ENCODE measurements around the gene WDR41. TPM values are rescaled to one million over a fixed set of nuclear protein-coding genes. Genes with fewer than 3 reads are reported as not detected.

The WDR41 gene
- total RNA-seq, 1 experiment from 2014 or later = 43.6 TPM

DNA sequence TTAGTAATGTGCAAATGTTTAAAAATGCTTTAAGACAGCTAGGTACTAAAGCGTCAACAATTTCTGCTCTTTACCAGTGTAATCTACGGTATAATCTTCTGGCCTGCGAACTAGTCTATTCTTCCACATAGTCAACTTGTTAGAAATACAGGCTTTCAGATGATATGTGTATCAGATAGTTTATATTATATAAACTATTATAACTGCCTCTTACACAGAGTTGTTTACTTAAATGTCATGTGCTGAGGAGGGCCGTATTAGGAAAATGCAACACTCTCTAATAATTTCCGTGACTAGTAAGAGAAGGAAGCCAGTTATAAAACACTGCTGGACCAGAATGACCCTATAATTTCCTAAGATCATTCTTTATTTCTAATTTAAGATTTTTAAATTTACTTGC, 63.6 kb downstream of the WDR41 start:
- Histone ChIP-seq H2BK5ac (ENCODE audit: insufficient read length, low read length) (no peak overlapping the region), H4K20me1 (ENCODE audit: control insufficient read depth, insufficient read depth, insufficient read length) (no peaks in the 10 kb centered on the region), H3K4ac (ENCODE audit: low read depth, low read length) (no peak overlapping the region), H2BK20ac (ENCODE audit: low read depth, low read length, poor library complexity, severe bottlenecking) (no peak overlapping the region), H4K8ac (replicated peaks; ENCODE audit: insufficient read length, low read depth, low read length) (no peak overlapping the region), H2AK5ac (ENCODE audit: insufficient read length, low read length) (no peak overlapping the region), H3K27me3 (ENCODE audit: insufficient read depth, low read length) (no peaks in the 10 kb centered on the region), H3K4me2 (ENCODE audit: insufficient read depth, insufficient read length, low read length) (no peak overlapping the region), H3K9me3 (ENCODE audit: control insufficient read depth, low read depth, low read length) (no peaks in the 10 kb centered on the region), H3K23me2 (ENCODE audit: insufficient read length, low read depth, low read length, poor library complexity, severe bottlenecking) (no peaks in the 10 kb centered on the region), H3K4me1 (ENCODE audit: insufficient read depth, low read length) (no peaks in the 10 kb centered on the region), H2BK120ac (ENCODE audit: low read depth, low read length, poor library complexity, severe bottlenecking) (no peak overlapping the region), H2BK15ac (ENCODE audit: low read depth, low read length) (no peak overlapping the region), H3T11ph (ENCODE audit: low read length) (no peak overlapping the region), H3K18ac (ENCODE audit: insufficient read length, low read depth, low read length) (no peak overlapping the region), H4K91ac (ENCODE audit: insufficient read length, low read depth, low read length) (no peak overlapping the region), H2BK12ac (ENCODE audit: insufficient read length, low read depth, low read length) (no peak overlapping the region), H3K14ac (ENCODE audit: insufficient read depth, low read length) (no peak overlapping the region), H3K23ac (ENCODE audit: insufficient read length, low read depth, low read length) (no peak overlapping the region), H3K56ac (ENCODE audit: insufficient read length, low read depth, low read length) (no peak overlapping the region), H3K79me1 (ENCODE audit: insufficient read depth, low read depth, low read length, poor library complexity, severe bottlenecking) (no peaks in the 10 kb centered on the region), H2AFZ (ENCODE audit: low read length) (no peak overlapping the region), H3K79me2 (ENCODE audit: insufficient read depth, low read length) (no peaks in the 10 kb centered on the region), H3K9ac (ENCODE audit: extremely low read depth, insufficient read length, low read length) (no peak overlapping the region), H3K27ac (ENCODE audit: insufficient read length, low read depth, low read length) (no peak overlapping the region), H4K5ac (ENCODE audit: insufficient read length, low read depth, low read length) (no peak overlapping the region)
- no peaks in the 10 kb centered on the region for H3K27me3 Mint-ChIP-seq (ENCODE audit: low read depth)
- WGBS (ENCODE audit: extremely low coverage, insufficient read length, low lambda C conversion rate) = no CpG with 5 or more reads among the region's 5 CpGs
- peaks cover 0 to 4% of the 10 kb centered on the region in 2 experiments; a peak in 1 of 4 replicates for H3K4me1 Mint-ChIP-seq
- H3K36me3 Mint-ChIP-seq (ENCODE audit: insufficient read depth in 1 of 3, low read depth in 3 of 3) = peaks cover 2 to 19% (median 5%) of the 10 kb centered on the region in 3 experiments; a peak in 5 of 7 replicates
- TF ChIP-seq, protein P1, sequence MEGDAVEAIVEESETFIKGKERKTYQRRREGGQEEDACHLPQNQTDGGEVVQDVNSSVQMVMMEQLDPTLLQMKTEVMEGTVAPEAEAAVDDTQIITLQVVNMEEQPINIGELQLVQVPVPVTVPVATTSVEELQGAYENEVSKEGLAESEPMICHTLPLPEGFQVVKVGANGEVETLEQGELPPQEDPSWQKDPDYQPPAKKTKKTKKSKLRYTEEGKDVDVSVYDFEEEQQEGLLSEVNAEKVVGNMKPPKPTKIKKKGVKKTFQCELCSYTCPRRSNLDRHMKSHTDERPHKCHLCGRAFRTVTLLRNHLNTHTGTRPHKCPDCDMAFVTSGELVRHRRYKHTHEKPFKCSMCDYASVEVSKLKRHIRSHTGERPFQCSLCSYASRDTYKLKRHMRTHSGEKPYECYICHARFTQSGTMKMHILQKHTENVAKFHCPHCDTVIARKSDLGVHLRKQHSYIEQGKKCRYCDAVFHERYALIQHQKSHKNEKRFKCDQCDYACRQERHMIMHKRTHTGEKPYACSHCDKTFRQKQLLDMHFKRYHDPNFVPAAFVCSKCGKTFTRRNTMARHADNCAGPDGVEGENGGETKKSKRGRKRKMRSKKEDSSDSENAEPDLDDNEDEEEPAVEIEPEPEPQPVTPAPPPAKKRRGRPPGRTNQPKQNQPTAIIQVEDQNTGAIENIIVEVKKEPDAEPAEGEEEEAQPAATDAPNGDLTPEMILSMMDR (conservative IDR thresholded peaks at IDR 0.05) = no peak
- no peak for DNase-seq
- no peak overlapping the region for H3K27ac Mint-ChIP-seq
- H3K4me3 Mint-ChIP-seq = no peak overlapping the region
- H3K9me3 Mint-ChIP-seq = no peaks in the 10 kb centered on the region
